ENCODE measurements around the gene PCLO. TPM values are rescaled to one million over a fixed set of nuclear protein-coding genes. Genes with fewer than 3 reads are reported as not detected.

PCLO gene
- total RNA-seq, 2 donors from 2014 or later: 3.2 to 4.2 TPM

- H3K27ac Mint-ChIP-seq: no peak overlapping the region
- no peaks in the 10 kb centered on the region for H3K36me3 Mint-ChIP-seq (ENCODE audit: low read depth)
- no peaks in the 10 kb centered on the region for H3K36me3 ChIP-seq (ENCODE audit: control insufficient read depth, insufficient read depth, low read length)
- peaks cover 3% of the 10 kb centered on the region for H3K4me1 ChIP-seq (ENCODE audit: control insufficient read depth, insufficient read depth, low read length)
- TF ChIP-seq CTCF (conservative IDR thresholded peaks at IDR 0.05): no peak
- DNase-seq: no peak
- peak overlapping the region; percentile 82 for H3K4me3 ChIP-seq (ENCODE audit: low read length)
- no peak overlapping the region for H3K27ac ChIP-seq (ENCODE audit: low read depth, low read length)
- H3K27me3 ChIP-seq (ENCODE audit: control insufficient read depth, insufficient read depth, low read length, poor library complexity, severe bottlenecking): no peaks in the 10 kb centered on the region
- H3K4me3 Mint-ChIP-seq: peak overlapping the region; percentile 78
- WGBS, 2 experiments (ENCODE audit: insufficient coverage in 1 of 2, insufficient read length in 1 of 2): 78 to 100% methylated on average over 1 to 3 of the region's 4 CpGs
- no peaks in the 10 kb centered on the region for H3K9me3 Mint-ChIP-seq
- no peaks in the 10 kb centered on the region for H3K27me3 Mint-ChIP-seq (ENCODE audit: insufficient read depth)
- peaks cover 12% of the 10 kb centered on the region for H3K4me1 Mint-ChIP-seq
- H3K9me3 ChIP-seq (ENCODE audit: control insufficient read depth, low read length): no peaks in the 10 kb centered on the region
- H3K9ac ChIP-seq (ENCODE audit: extremely low read depth, low read length, poor library complexity, severe bottlenecking): no peak overlapping the region
Measured at GRCh38 chr7:83161186-83161585, 1.5 kb downstream of the PCLO start.

- no peak overlapping the region for H3K27ac ChIP-seq (ENCODE audit: low read depth, low read length)
- H3K4me1 ChIP-seq (ENCODE audit: control insufficient read depth, insufficient read depth, low read length): peaks cover 3% of the 10 kb centered on the region
- TF ChIP-seq CTCF (conservative IDR thresholded peaks at IDR 0.05): no peak
- Mint-ChIP-seq H3K36me3 (ENCODE audit: low read depth) (no peaks in the 10 kb centered on the region), H3K9me3 (no peaks in the 10 kb centered on the region), H3K4me3 (no peak overlapping the region), H3K27me3 (ENCODE audit: insufficient read depth) (no peaks in the 10 kb centered on the region), H3K4me1 (peaks cover 12% of the 10 kb centered on the region), H3K27ac (no peak overlapping the region)
- no peak overlapping the region for H3K4me3 ChIP-seq (ENCODE audit: low read length)
- H3K27me3 ChIP-seq (ENCODE audit: control insufficient read depth, insufficient read depth, low read length, poor library complexity, severe bottlenecking): no peaks in the 10 kb centered on the region
- no peak overlapping the region for H3K9ac ChIP-seq (ENCODE audit: extremely low read depth, low read length, poor library complexity, severe bottlenecking)
- no peaks in the 10 kb centered on the region for H3K36me3 ChIP-seq (ENCODE audit: control insufficient read depth, insufficient read depth, low read length)
- H3K9me3 ChIP-seq (ENCODE audit: control insufficient read depth, low read length): no peaks in the 10 kb centered on the region
- WGBS, 2 experiments (ENCODE audit: insufficient coverage in 1 of 2, insufficient read length in 1 of 2): 95% methylated on average over 2 of the region's 2 CpGs; no CpG with 5 or more reads in 1 of the 2 experiments
- DNase-seq: no peak
Measured at GRCh38 chr7:83159731-83160130, 3.0 kb downstream of the PCLO start.

GRCh38 chr7:83156006-83156405, 6.7 kb downstream of the PCLO start:
- Mint-ChIP-seq H3K27me3 (ENCODE audit: insufficient read depth) (no peaks in the 10 kb centered on the region), H3K4me1 (peaks cover 4% of the 10 kb centered on the region), H3K9me3 (no peaks in the 10 kb centered on the region), H3K27ac (no peak overlapping the region), H3K36me3 (ENCODE audit: low read depth) (no peaks in the 10 kb centered on the region), H3K4me3 (no peak overlapping the region)
- DNase-seq: no peak
- H3K4me1 ChIP-seq (ENCODE audit: control insufficient read depth, insufficient read depth, low read length): no peaks in the 10 kb centered on the region
- H3K4me3 ChIP-seq (ENCODE audit: low read length): no peak overlapping the region
- 83 to 97% methylated on average over 1 to 3 of the region's 3 CpGs for WGBS, 2 experiments (ENCODE audit: insufficient coverage in 1 of 2, insufficient read length in 1 of 2)
- no peaks in the 10 kb centered on the region for H3K27me3 ChIP-seq (ENCODE audit: control insufficient read depth, insufficient read depth, low read length, poor library complexity, severe bottlenecking)
- no peak for TF ChIP-seq CTCF (conservative IDR thresholded peaks at IDR 0.05)
- no peak overlapping the region for H3K9ac ChIP-seq (ENCODE audit: extremely low read depth, low read length, poor library complexity, severe bottlenecking)
- no peak overlapping the region for H3K27ac ChIP-seq (ENCODE audit: low read depth, low read length)
- no peaks in the 10 kb centered on the region for H3K36me3 ChIP-seq (ENCODE audit: control insufficient read depth, insufficient read depth, low read length)
- H3K9me3 ChIP-seq (ENCODE audit: control insufficient read depth, low read length): no peaks in the 10 kb centered on the region
